ENCODE data around the gene ODAD2. TPM values are rescaled to one million over a fixed set of nuclear protein-coding genes. Genes with fewer than 3 reads are reported as not detected.

Gene ODAD2
- total and polyA plus RNA-seq, 2 of the 8 experiments (the other 6 are each of a cell fraction or from before 2014, with no cell fraction given), result 0.95 to 4.3 TPM

GRCh38 chr10:27826369-27826768 is 172.5 kb downstream of the ODAD2 start:
- FAIRE-seq, result no peak
- H3K4me2 ChIP-seq (ENCODE audit: insufficient read depth in 1 of 2, low read depth in 2 of 2, low read length in 2 of 2), result no peak overlapping the region
- no peak overlapping the region for H3K23ac ChIP-seq (ENCODE audit: insufficient read length)
- POLR2A ChIA-PET (ENCODE audit: partially characterized antibody), result no interaction called here
- no peaks in the 10 kb centered on the region for H3K36me3 ChIP-seq (ENCODE audit: control insufficient read depth in 2 of 4, insufficient read depth in 4 of 4, low read length in 3 of 4)
- no peak overlapping the region for H4K5ac ChIP-seq (ENCODE audit: insufficient read length, low read depth, low read length)
- H3K18ac ChIP-seq (ENCODE audit: extremely low read depth, low read length), result no peak overlapping the region
- no peak overlapping the region for H2BK120ac ChIP-seq (replicated peaks; ENCODE audit: low read depth, low read length)
- no peaks in the 10 kb centered on the region; the same call in 1 of the 2 replicates for H3K23me2 ChIP-seq (ENCODE audit: low read depth, low read length)
- no peak overlapping the region for H3K14ac ChIP-seq (ENCODE audit: insufficient read length)
- no peak overlapping the region for H2BK5ac ChIP-seq (ENCODE audit: low read depth, low read length)
- H2BK12ac ChIP-seq (ENCODE audit: low read depth, low read length), result no peak overlapping the region
- no peak for DNase-seq (ENCODE audit: low read depth in 1 of 2, low spot score in 2 of 2)
- no peak overlapping the region for H3K56ac ChIP-seq (replicated peaks; ENCODE audit: insufficient read length, low read depth, low read length)
- no peak overlapping the region for H3K9ac ChIP-seq (replicated peaks in 1 of 4; ENCODE audit: extremely low read depth in 1 of 4, low read depth in 3 of 4, low read length in 3 of 4)
- H4K8ac ChIP-seq (ENCODE audit: extremely low read depth, insufficient read depth, low read length), result no peak overlapping the region
- H3K9me3 ChIP-seq (ENCODE audit: insufficient read depth in 2 of 2, low read depth in 1 of 2, low read length in 1 of 2), result no peaks in the 10 kb centered on the region
- no peaks in the 10 kb centered on the region for H4K20me1 ChIP-seq (replicated peaks in 1 of 2; ENCODE audit: control insufficient read depth in 1 of 2, insufficient read depth in 2 of 2, low read length in 2 of 2)
- no peak overlapping the region for H4K91ac ChIP-seq (replicated peaks; ENCODE audit: insufficient read length, low read length)
- no peak overlapping the region for H3K4me3 ChIP-seq (ENCODE audit: extremely low read depth in 1 of 4, insufficient read depth in 2 of 4, low read depth in 3 of 4, low read length in 4 of 4)
- no peaks in the 10 kb centered on the region for H3K79me2 ChIP-seq (ENCODE audit: control insufficient read depth in 1 of 2, insufficient read depth in 2 of 2, low read length in 2 of 2)
- H3K4me1 ChIP-seq (replicated peaks in 1 of 4; ENCODE audit: control insufficient read depth in 3 of 4, insufficient read depth in 4 of 4, low read length in 3 of 4), result no peaks in the 10 kb centered on the region
- no peak overlapping the region for H3K4ac ChIP-seq (replicated peaks; ENCODE audit: insufficient read length, low read depth, low read length)
- CTCF ChIA-PET (ENCODE audit: partially characterized antibody), result no interaction called here
- no peak overlapping the region for H2BK20ac ChIP-seq (ENCODE audit: low read length)
- H3K27me3 ChIP-seq (replicated peaks in 1 of 4; ENCODE audit: control insufficient read depth in 3 of 4, extremely low read depth in 1 of 4, insufficient read depth in 3 of 4, low read length in 3 of 4), result no peaks in the 10 kb centered on the region
- H2AFZ ChIP-seq (ENCODE audit: low read length), result no peak overlapping the region
- no peak overlapping the region for H3K27ac ChIP-seq (ENCODE audit: low read depth, low read length)
- no peak overlapping the region for H2BK15ac ChIP-seq (ENCODE audit: low read length)
- 92% methylated on average over 9 of the region's 9 CpGs; no CpG with 5 or more reads in 1 of the 2 experiments for WGBS, 2 experiments (ENCODE audit: extremely low coverage in 1 of 2, insufficient coverage in 1 of 2, insufficient read length in 1 of 2, insufficient replicate concordance in 2 of 2, low coverage in 1 of 2, low lambda C conversion rate in 2 of 2, missing lambda C conversion rate in 1 of 2)
- no peak overlapping the region for H2AK5ac ChIP-seq (ENCODE audit: low read depth, low read length)
- no peaks in the 10 kb centered on the region for H3K79me1 ChIP-seq (ENCODE audit: low read depth, low read length)
- TF ChIP-seq SP1 (IDR thresholded peaks at IDR 0.05; ENCODE audit: low read depth, low read length) (no peak), JUND (IDR thresholded peaks at IDR 0.05; ENCODE audit: low read length) (no peak), POLR2AphosphoS5 (IDR thresholded peaks at IDR 0.05; ENCODE audit: low read depth, low read length) (no peak), ASH2L (IDR thresholded peaks at IDR 0.05; ENCODE audit: low read length) (no peak), E2F6 (IDR thresholded peaks at IDR 0.05) (no peak), EGR1 (IDR thresholded peaks at IDR 0.05; ENCODE audit: borderline replicate concordance, low read depth, low read length) (no peak), HDAC2 (IDR thresholded peaks at IDR 0.05; ENCODE audit: borderline replicate concordance in 1 of 2, low read depth in 2 of 2, low read length in 2 of 2) (no peak), NRF1 (IDR thresholded peaks at IDR 0.05; ENCODE audit: low read depth, low read length) (no peak), SP2 (IDR thresholded peaks at IDR 0.05; ENCODE audit: low read length) (no peak), RNF2 (IDR thresholded peaks at IDR 0.05; ENCODE audit: borderline replicate concordance, low read depth, low read length, missing control alignments, poor library complexity, severe bottlenecking) (no peak), RBBP5 (IDR thresholded peaks at IDR 0.05; ENCODE audit: borderline replicate concordance, low read depth, low read length) (no peak), USF2 (IDR thresholded peaks at IDR 0.05; ENCODE audit: low read length) (no peak), EP300 (IDR thresholded peaks at IDR 0.05; ENCODE audit: borderline replicate concordance in 1 of 2, low read depth in 2 of 2, low read length in 2 of 2) (no peak)

Measured in H1 (cell line).